ENCODE results near the gene MYEOV. TPM values are rescaled to one million over a fixed set of nuclear protein-coding genes. Genes with fewer than 3 reads are reported as not detected.

MYEOV gene
- total and polyA plus RNA-seq, 2 of the 8 experiments (the other 6 are each of a cell fraction or from before 2014, with no cell fraction given): 0.44 to 0.67 TPM

DNA sequence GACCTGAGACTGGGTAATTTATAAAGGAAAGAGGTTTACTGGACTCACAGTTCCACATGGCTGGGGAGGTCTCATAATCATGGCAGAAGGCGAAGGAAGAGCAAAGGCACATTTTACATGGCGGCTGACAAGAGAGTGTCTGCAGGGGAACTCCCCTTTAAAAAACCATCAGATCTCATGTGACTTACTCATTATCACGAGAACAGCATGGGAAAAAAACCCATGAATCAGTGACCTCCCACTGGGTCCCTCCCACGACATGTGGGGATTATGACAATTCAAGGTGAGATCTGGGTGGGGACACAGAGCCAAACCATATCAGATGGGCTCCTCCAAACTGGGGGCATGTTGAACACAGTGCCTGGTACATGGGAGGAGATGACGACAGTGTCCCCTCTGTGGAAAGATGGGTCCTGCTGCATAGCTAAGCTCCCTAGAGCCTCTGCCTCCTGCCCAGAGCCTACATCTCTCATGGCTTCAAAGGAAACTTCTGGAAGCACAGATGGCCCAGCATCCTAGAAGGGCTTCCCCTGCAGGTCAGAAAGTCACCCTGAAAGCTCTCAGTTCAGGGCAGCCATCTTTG lies 46.1 kb downstream of the MYEOV start:
- H4K20me1 ChIP-seq (replicated peaks in 1 of 2; ENCODE audit: control insufficient read depth in 1 of 2, insufficient read depth in 2 of 2, low read length in 2 of 2): no peaks in the 10 kb centered on the region
- H4K5ac ChIP-seq (ENCODE audit: insufficient read length, low read depth, low read length): no peak overlapping the region
- H3K4ac ChIP-seq (replicated peaks; ENCODE audit: insufficient read length, low read depth, low read length): no peak overlapping the region
- no peak overlapping the region for H2AK5ac ChIP-seq (ENCODE audit: low read depth, low read length)
- ChIA-PET POLR2A (ENCODE audit: partially characterized antibody) (no interaction called here), CTCF (ENCODE audit: partially characterized antibody) (no interaction called here)
- no peak overlapping the region for H4K8ac ChIP-seq (ENCODE audit: extremely low read depth, insufficient read depth, low read length)
- peaks cover 0 to under 1% (median 0%) of the 10 kb centered on the region in 4 experiments; a peak in 4 of 7 replicates for H3K4me1 ChIP-seq (replicated peaks in 1 of 4; ENCODE audit: control insufficient read depth in 3 of 4, insufficient read depth in 4 of 4, low read length in 3 of 4)
- no peak overlapping the region for H2BK15ac ChIP-seq (ENCODE audit: low read length)
- no peak overlapping the region for H2BK12ac ChIP-seq (ENCODE audit: low read depth, low read length)
- H3K79me2 ChIP-seq (ENCODE audit: control insufficient read depth in 1 of 2, insufficient read depth in 2 of 2, low read length in 2 of 2): no peaks in the 10 kb centered on the region
- H3K9me3 ChIP-seq (ENCODE audit: insufficient read depth in 2 of 2, low read depth in 1 of 2, low read length in 1 of 2): peaks cover 7 to 13% of the 10 kb centered on the region in 2 experiments; a peak in 3 of 4 replicates
- no peak overlapping the region for H3K56ac ChIP-seq (replicated peaks; ENCODE audit: insufficient read length, low read depth, low read length)
- H3K18ac ChIP-seq (ENCODE audit: extremely low read depth, low read length): no peak overlapping the region
- no peak overlapping the region for H3K4me3 ChIP-seq (ENCODE audit: extremely low read depth in 1 of 4, insufficient read depth in 2 of 4, low read depth in 3 of 4, low read length in 4 of 4)
- no peak overlapping the region for H4K91ac ChIP-seq (replicated peaks; ENCODE audit: insufficient read length, low read length)
- H2BK120ac ChIP-seq (replicated peaks; ENCODE audit: low read depth, low read length): no peak overlapping the region
- no peaks in the 10 kb centered on the region for H3K79me1 ChIP-seq (ENCODE audit: low read depth, low read length)
- no peak overlapping the region for H3K23ac ChIP-seq (ENCODE audit: insufficient read length)
- no peak overlapping the region for H2AFZ ChIP-seq (ENCODE audit: low read length)
- no peak overlapping the region for H3K4me2 ChIP-seq (ENCODE audit: insufficient read depth in 1 of 2, low read depth in 2 of 2, low read length in 2 of 2)
- H2BK5ac ChIP-seq (ENCODE audit: low read depth, low read length): no peak overlapping the region
- FAIRE-seq: no peak
- no peak overlapping the region for H3K27ac ChIP-seq (ENCODE audit: low read depth, low read length)
- H3K23me2 ChIP-seq (ENCODE audit: low read depth, low read length): no peaks in the 10 kb centered on the region
- H3K9ac ChIP-seq (replicated peaks in 1 of 4; ENCODE audit: extremely low read depth in 1 of 4, low read depth in 3 of 4, low read length in 3 of 4): no peak overlapping the region
- WGBS, 2 experiments (ENCODE audit: extremely low coverage in 1 of 2, insufficient coverage in 1 of 2, insufficient read length in 1 of 2, insufficient replicate concordance in 2 of 2, low coverage in 1 of 2, low lambda C conversion rate in 2 of 2, missing lambda C conversion rate in 1 of 2): 87% methylated on average over 5 of the region's 5 CpGs; no CpG with 5 or more reads in 1 of the 2 experiments
- H3K14ac ChIP-seq (ENCODE audit: insufficient read length): no peak overlapping the region
- no peaks in the 10 kb centered on the region for H3K36me3 ChIP-seq (ENCODE audit: control insufficient read depth in 2 of 4, insufficient read depth in 4 of 4, low read length in 3 of 4)
- no peak overlapping the region for H2BK20ac ChIP-seq (ENCODE audit: low read length)
- no peaks in the 10 kb centered on the region; a peak in 1 of 7 replicates for H3K27me3 ChIP-seq (replicated peaks in 1 of 4; ENCODE audit: control insufficient read depth in 3 of 4, extremely low read depth in 1 of 4, insufficient read depth in 3 of 4, low read length in 3 of 4)
- DNase-seq (ENCODE audit: low read depth in 1 of 2, low spot score in 2 of 2): no peak
- TF ChIP-seq BRCA1 (IDR thresholded peaks at IDR 0.05; ENCODE audit: low read depth, low read length) (no peak), BCL11A (IDR thresholded peaks at IDR 0.05; ENCODE audit: low read depth in 2 of 2, low read length in 2 of 2) (no peak), TEAD4 (IDR thresholded peaks at IDR 0.05; ENCODE audit: low read depth, low read length) (no peak), NANOG (IDR thresholded peaks at IDR 0.05; ENCODE audit: insufficient read depth, low read depth, low read length, poor library complexity, severe bottlenecking) (no peak), HDAC2 (IDR thresholded peaks at IDR 0.05; ENCODE audit: borderline replicate concordance in 1 of 2, low read depth in 2 of 2, low read length in 2 of 2) (no peak), CBX5 (IDR thresholded peaks at IDR 0.05; ENCODE audit: low read depth, low read length) (no peak), CHD1 (IDR thresholded peaks at IDR 0.05; ENCODE audit: low read depth, low read length) (no peak), GTF2F1 (IDR thresholded peaks at IDR 0.05; ENCODE audit: borderline replicate concordance, low read depth, low read length) (no peak), SP2 (IDR thresholded peaks at IDR 0.05; ENCODE audit: low read length) (no peak), SIRT6 (IDR thresholded peaks at IDR 0.05; ENCODE audit: low read length) (no peak), YY1 (IDR thresholded peaks at IDR 0.05; ENCODE audit: low read depth, low read length) (no peak)
- TF ChIP-seq, protein P1, sequence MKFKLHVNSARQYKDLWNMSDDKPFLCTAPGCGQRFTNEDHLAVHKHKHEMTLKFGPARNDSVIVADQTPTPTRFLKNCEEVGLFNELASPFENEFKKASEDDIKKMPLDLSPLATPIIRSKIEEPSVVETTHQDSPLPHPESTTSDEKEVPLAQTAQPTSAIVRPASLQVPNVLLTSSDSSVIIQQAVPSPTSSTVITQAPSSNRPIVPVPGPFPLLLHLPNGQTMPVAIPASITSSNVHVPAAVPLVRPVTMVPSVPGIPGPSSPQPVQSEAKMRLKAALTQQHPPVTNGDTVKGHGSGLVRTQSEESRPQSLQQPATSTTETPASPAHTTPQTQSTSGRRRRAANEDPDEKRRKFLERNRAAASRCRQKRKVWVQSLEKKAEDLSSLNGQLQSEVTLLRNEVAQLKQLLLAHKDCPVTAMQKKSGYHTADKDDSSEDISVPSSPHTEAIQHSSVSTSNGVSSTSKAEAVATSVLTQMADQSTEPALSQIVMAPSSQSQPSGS (IDR thresholded peaks at IDR 0.05; ENCODE audit: low read length): no peak

Data from H1 (cell line).